ENCODE measurements around the gene OR56B1. TPM values are rescaled to one million over a fixed set of nuclear protein-coding genes. Genes with fewer than 3 reads are reported as not detected.

The OR56B1 gene, protein sequence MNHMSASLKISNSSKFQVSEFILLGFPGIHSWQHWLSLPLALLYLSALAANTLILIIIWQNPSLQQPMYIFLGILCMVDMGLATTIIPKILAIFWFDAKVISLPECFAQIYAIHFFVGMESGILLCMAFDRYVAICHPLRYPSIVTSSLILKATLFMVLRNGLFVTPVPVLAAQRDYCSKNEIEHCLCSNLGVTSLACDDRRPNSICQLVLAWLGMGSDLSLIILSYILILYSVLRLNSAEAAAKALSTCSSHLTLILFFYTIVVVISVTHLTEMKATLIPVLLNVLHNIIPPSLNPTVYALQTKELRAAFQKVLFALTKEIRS
- not detected in 2 replicates for total RNA-seq (2021; fragmentation: NEBNext Ultra II Directional; extraction: Animal tissue kit (Norgen Biotek cat#: 25700))
- 0.08 and 0.20 TPM in 2 replicates for polyA plus RNA-seq (2011; rRNA removed)
- 0.14 TPM for polyA plus RNA-seq (2011; cell fraction: cytosol; rRNA removed)
- polyA plus RNA-seq (2011; cell fraction: nucleus; rRNA removed) = 0.57 TPM
- 0.08 TPM in 2 of 4 replicates, not detected in the others for polyA plus RNA-seq (2012, experiment 1 of 2)
- polyA plus RNA-seq (2012, experiment 2 of 2) = not detected
- polyA plus RNA-seq (2013, experiment 1 of 2) = 0.08 TPM
- not detected for polyA plus RNA-seq (2013, experiment 2 of 2)
- polyA minus RNA-seq (2011; rRNA and poly(A)+ RNA removed) = 1.1 and 1.5 TPM in 2 replicates
- polyA minus RNA-seq (2011; cell fraction: cytosol; rRNA and poly(A)+ RNA removed) = not detected
- polyA minus RNA-seq (2011; cell fraction: nucleus; rRNA and poly(A)+ RNA removed) = 3.6 TPM
- long read RNA-seq, experiment 1 = 0 reads
- long read RNA-seq, experiment 2 = 0 reads

DNA sequence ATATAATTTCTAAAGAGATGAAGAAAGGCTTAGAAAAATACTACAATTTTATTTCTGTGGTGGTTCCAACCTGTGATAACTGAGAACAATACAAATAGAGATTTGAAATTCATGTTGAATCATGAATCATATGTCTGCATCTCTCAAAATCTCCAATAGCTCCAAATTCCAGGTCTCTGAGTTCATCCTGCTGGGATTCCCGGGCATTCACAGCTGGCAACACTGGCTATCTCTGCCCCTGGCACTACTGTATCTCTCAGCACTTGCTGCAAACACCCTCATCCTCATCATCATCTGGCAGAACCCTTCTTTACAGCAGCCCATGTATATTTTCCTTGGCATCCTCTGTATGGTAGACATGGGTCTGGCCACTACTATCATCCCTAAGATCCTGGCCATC, at the start of gene OR56B1:
OR56B1 (plus strand) TSS at position 53 of the 400 bp plus-strand sequence; CDS start at position 122, 69 bp downstream.
- no peak for FAIRE-seq
- H3K56ac ChIP-seq (replicated peaks; ENCODE audit: insufficient read length, low read depth, low read length) = no peak within 1 kb of the TSS
- no peak within 1 kb of the TSS for H3K4ac ChIP-seq (replicated peaks; ENCODE audit: insufficient read length, low read depth, low read length)
- H3K27ac ChIP-seq (ENCODE audit: low read depth, low read length) = no peak within 1 kb of the TSS
- no peaks in the 10 kb centered on the region for H4K20me1 ChIP-seq (replicated peaks in 1 of 2; ENCODE audit: control insufficient read depth in 1 of 2, insufficient read depth in 2 of 2, low read length in 2 of 2)
- WGBS, 2 experiments (ENCODE audit: extremely low coverage in 1 of 2, insufficient coverage in 1 of 2, insufficient read length in 1 of 2, insufficient replicate concordance in 2 of 2, low coverage in 1 of 2, low lambda C conversion rate in 2 of 2, missing lambda C conversion rate in 1 of 2) = 95% methylated on average over 1 of the region's 1 CpG; no CpG with 5 or more reads in 1 of the 2 experiments
- H3K4me1 ChIP-seq (replicated peaks in 1 of 4; ENCODE audit: control insufficient read depth in 3 of 4, insufficient read depth in 4 of 4, low read length in 3 of 4) = no peaks in the 10 kb centered on the region
- no peak within 1 kb of the TSS for H2BK5ac ChIP-seq (ENCODE audit: low read depth, low read length)
- H3K27me3 ChIP-seq (replicated peaks in 1 of 4; ENCODE audit: control insufficient read depth in 3 of 4, extremely low read depth in 1 of 4, insufficient read depth in 3 of 4, low read length in 3 of 4) = no peaks in the 10 kb centered on the region
- no peak within 1 kb of the TSS for H4K91ac ChIP-seq (replicated peaks; ENCODE audit: insufficient read length, low read length)
- ChIA-PET CTCF (ENCODE audit: partially characterized antibody) (interaction anchor here (0.5 to 1.4 kb wide), 3 partner anchors 11 to 71 kb away, joined by 3 to 5 read pairs (median 4); no protein-coding TSS in a partner anchor), POLR2A (ENCODE audit: partially characterized antibody) (no interaction called here)
- no peaks in the 10 kb centered on the region for H3K79me2 ChIP-seq (ENCODE audit: control insufficient read depth in 1 of 2, insufficient read depth in 2 of 2, low read length in 2 of 2)
- no peak within 1 kb of the TSS for H2BK20ac ChIP-seq (ENCODE audit: low read length)
- no peak within 1 kb of the TSS for H3K4me3 ChIP-seq (ENCODE audit: extremely low read depth in 1 of 4, insufficient read depth in 2 of 4, low read depth in 3 of 4, low read length in 4 of 4)
- H3K18ac ChIP-seq (ENCODE audit: extremely low read depth, low read length) = no peak within 1 kb of the TSS
- H3K23ac ChIP-seq (ENCODE audit: insufficient read length) = no peak within 1 kb of the TSS
- no peaks in the 10 kb centered on the region for H3K9me3 ChIP-seq (ENCODE audit: insufficient read depth in 2 of 2, low read depth in 1 of 2, low read length in 1 of 2)
- no peak within 1 kb of the TSS for H2AK5ac ChIP-seq (ENCODE audit: low read depth, low read length)
- no peak for DNase-seq (ENCODE audit: low read depth in 1 of 2, low spot score in 2 of 2)
- H2BK12ac ChIP-seq (ENCODE audit: low read depth, low read length) = no peak within 1 kb of the TSS
- H4K5ac ChIP-seq (ENCODE audit: insufficient read length, low read depth, low read length) = no peak within 1 kb of the TSS
- H2BK15ac ChIP-seq (ENCODE audit: low read length) = no peak within 1 kb of the TSS
- no peak within 1 kb of the TSS for H3K9ac ChIP-seq (replicated peaks in 1 of 4; ENCODE audit: extremely low read depth in 1 of 4, low read depth in 3 of 4, low read length in 3 of 4)
- H2AFZ ChIP-seq (ENCODE audit: low read length) = no peak within 1 kb of the TSS
- H3K23me2 ChIP-seq (ENCODE audit: low read depth, low read length) = no peaks in the 10 kb centered on the region; the same call in 1 of the 2 replicates
- no peak within 1 kb of the TSS for H4K8ac ChIP-seq (ENCODE audit: extremely low read depth, insufficient read depth, low read length)
- no peaks in the 10 kb centered on the region for H3K36me3 ChIP-seq (ENCODE audit: control insufficient read depth in 2 of 4, insufficient read depth in 4 of 4, low read length in 3 of 4)
- H2BK120ac ChIP-seq (replicated peaks; ENCODE audit: low read depth, low read length) = no peak within 1 kb of the TSS
- no peak within 1 kb of the TSS for H3K4me2 ChIP-seq (ENCODE audit: insufficient read depth in 1 of 2, low read depth in 2 of 2, low read length in 2 of 2)
- no peak within 1 kb of the TSS for H3K14ac ChIP-seq (ENCODE audit: insufficient read length)
- no peaks in the 10 kb centered on the region for H3K79me1 ChIP-seq (ENCODE audit: low read depth, low read length)
- TF ChIP-seq NANOG (IDR thresholded peaks at IDR 0.05; ENCODE audit: insufficient read depth, low read depth, low read length, poor library complexity, severe bottlenecking) (no peak), ZNF274 (IDR thresholded peaks at IDR 0.05; ENCODE audit: borderline replicate concordance, extremely low read depth, low read length) (no peak), SIRT6 (IDR thresholded peaks at IDR 0.05; ENCODE audit: low read length) (no peak), POU5F1 (IDR thresholded peaks at IDR 0.05; ENCODE audit: low read depth, low read length) (no peak), FOSL1 (IDR thresholded peaks at IDR 0.05; ENCODE audit: insufficient read depth, low read depth, low read length) (no peak), SP1 (IDR thresholded peaks at IDR 0.05; ENCODE audit: low read depth, low read length) (no peak), CREB1 (IDR thresholded peaks at IDR 0.05) (no peak), EZH2 (IDR thresholded peaks at IDR 0.05; ENCODE audit: low read depth, low read length, severe bottlenecking) (no peak)

Data from H1 (cell line).